ENCODE results near the gene SCAMP5.

SCAMP5 gene

DNA sequence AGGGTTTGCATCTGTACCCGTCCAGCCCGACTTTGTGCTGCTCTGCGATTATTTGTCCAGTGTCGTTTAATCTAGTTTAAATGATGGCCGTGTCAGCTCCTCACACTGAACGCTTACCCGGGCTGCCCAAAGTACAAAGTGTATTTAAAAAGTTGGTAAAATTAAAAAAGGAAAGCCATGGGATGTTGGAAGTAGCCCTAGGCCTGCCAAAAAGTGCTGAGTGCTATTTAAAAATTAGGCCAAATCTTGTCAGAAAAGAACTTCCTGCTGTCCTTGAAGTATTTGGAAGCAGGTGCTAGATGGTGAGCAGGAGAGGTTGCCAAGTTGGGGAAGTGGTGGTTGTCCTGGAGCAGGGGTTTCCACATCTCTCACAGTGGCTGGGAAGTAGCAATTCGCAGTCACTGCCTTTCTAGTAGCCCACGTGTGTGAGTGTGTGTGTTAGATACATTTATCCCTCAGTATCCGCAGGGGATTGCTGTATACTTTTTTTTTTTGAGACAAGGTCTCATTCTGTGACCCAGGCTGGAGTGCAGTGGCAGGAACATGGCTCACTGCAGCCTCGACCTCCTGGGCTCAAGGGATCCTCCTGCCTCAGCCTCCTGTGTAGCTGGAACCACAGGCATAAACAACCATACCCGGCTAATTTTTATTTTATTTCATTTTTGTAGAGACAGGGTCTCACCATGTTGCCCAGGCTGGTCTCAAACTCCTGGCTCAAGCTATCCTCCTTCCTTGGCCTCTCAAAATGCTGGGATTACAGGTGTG lies 28.7 kb downstream of the SCAMP5 start:
- no peak for DNase-seq

DNA sequence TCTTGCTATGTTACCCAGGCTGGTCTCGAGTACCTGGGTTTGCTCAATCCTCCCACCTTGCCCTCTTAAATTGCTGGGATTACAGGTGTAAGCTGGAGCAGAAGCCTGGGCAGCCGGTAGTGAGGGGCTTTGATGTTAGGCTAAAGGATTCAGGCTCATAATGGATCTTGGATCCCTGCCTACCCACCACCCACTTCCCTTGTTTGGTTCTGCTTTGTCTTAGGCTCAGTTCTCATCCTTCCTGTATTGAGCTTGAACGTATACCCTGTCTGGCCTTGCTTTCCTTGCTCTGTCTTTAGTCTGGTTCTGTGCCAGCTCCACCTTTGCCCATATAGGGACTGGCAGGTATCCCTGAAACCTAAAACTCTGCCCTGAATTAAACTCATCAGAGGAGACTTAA lies 29.7 kb downstream of the SCAMP5 start:
- no peak for DNase-seq

DNA sequence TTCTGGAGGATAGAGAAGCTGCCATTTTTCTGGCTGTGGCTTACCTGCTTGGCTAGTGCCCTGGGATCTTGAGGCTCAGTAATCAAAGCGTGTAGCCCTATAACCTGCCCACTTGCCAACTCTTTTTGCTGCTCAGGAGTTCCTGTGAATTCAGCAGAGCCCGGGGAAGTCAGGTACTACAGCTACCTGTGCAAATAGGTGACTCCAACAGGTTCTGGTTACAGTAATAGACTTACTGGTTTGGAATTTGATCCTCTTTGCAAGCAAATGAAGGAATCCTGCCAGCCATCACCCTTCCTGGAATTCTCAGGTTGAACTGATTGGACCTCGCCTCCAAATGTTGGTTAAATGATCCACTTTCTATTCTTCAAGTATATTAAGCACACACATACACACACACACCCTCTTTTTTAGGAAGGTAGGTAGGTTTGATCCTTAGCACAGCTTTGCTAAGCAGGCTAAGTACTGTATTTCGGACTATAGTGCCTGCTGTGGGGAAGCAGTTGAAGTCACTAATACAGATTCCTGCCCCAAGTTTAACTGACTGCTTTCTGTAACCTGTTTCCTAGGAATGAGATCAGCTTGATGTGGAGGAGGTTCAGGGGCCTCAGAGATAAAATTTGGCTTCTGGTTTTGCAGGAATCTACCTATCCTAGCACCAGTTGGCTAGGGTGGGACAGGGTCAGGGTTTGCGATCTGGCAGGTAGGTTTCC lies 30.3 kb downstream of the SCAMP5 start:
- DNase-seq: no peak

DNA sequence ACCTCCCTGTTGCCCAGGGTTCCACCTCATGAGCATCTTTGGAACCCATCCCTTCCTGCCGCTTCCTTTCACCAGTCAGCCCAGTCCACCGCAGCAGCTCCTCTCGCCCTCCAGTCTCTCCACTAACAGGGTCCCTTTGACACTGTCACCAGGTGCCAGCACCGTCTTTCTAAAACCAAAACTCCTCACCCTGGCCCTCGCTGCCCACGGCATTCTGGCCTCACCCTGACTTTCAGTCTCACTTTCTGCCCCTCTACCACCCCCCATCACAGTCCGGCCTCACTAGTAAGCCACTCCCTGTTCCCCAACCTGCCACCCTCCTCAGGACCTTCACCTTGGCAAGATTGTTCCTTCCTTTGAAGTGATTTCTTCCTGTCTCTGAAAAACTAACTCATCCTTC lies 32.2 kb downstream of the SCAMP5 start:
- no peak for DNase-seq

DNA sequence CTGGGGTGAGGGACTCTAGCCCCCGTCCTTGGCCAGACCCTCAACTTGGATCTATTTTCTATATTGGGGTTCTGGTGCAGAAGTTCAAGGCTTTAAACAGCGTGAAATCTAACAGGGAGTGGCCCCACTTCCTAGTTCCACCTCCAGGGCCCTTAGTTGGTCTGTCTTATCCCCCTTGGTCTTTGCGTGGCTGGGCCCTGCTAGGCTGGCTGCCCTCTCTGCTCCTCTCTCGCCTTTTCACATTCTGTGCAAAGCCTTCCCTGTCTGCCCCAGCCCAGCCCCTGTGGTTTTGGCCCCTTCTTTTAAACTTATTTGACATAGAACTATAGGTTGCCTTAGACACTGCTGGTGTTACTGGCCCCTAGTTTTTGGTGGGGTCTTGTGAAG lies 33.6 kb downstream of the SCAMP5 start:
- no peak for DNase-seq

DNA sequence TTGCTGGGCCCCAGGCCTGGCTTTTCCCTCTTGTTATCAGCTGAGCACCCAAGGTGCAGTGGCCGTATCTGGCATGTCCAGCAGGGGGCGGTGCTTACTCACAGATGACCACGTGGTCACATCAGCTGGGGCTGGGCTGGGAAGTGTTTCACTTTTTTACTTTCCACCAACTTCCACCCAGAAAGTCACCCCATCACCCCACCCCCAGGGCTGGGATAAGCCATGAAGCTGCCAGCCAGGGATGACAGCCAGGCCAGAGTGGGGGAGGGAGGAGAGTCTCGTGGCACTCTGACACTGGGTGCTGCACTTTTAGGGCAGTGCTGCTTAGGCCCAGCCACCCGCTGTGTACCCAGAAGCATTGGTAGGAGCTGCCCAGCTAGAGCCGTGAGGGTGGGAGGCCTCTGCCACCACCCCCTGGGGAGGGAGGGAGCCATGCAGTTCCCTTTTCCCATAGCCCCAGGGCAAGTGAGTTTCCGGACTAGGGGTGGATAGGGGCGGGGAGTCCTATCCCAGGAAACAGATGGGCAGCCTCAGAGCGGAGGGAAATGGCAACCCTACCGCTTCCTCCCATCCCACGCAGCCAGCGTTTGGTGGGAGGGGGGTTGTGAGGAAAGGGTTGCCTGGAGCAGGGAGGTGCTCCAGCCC lies 34.1 kb downstream of the SCAMP5 start:
- DNase-seq: peak; percentile 44

DNA sequence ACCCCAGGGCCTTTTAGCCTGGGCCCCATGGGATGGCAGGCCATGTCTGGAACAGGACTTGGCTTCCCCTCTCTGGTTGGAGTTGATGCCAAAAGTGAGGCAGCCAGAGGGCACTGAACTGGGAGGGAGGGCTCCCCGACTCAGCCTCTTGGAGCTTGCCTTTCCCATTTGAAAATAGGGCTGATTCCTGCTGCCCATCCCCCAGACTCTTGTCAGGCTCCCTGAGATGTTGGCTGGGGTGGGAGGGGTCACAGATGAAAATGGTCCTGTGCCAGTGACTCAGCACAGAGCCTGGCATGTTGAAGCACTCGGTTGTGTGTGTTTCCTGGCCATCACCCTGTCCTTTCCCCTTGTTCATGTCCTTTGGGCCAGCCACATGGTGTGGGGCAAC lies 34.7 kb downstream of the SCAMP5 start:
- DNase-seq: no peak

DNA sequence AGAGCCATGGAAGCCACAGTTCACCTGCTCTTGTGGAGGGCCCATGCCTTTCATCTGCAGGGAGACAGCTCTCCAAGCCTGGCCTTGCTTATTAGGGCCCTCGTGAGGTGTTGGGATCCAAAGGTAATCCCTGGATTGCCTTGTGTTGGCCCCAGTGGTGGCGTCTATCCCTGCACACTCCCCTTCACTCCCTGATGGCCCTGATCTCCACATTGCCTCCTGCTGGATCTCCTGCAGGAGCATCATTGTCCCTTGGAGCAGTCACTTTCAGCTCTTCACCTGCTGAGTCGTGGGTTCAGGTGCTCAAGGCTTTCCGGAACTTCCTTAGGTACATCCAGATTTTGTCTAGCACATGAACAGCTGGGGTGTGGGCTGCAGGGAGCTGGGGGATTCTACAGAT lies 35.1 kb downstream of the SCAMP5 start:
- no peak for DNase-seq

DNA sequence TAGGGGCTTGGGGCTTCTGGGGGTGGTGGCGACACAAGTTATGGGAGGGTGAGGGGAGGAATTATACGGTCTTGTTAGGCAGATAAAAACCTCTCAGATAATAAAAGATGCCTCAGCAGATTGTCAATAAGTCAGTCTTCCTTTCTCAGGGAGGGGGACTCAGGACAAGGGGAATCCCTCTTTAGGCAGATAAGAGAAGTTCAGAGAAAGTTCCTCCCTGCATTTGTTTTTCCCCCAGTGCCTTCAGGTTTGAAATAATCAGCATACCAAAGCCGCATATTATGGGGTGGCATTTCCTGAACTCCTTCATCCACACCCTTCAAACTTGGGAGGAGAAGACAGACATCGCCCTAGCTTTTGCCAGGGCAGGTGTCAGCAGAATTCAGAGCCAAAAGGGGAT lies 36.5 kb downstream of the SCAMP5 start:
- DNase-seq: no peak

DNA sequence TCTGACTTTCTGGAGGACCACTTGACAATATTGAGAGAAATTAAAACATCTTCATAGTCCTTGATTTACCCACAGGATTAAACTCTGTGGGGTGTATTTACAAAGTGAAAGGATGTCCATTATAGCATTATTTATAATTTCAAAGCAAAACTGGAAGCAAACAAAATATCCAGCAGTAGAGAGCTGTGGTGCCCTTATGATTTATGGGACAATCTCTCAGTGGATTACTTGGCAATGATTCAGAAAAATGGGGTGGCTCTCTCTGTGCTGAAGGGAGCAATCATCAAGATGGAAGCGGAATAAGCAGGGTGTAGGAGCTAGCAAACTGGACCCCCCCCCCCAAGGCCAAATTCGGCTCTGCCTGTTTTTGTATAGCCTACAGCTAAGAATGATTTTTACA lies 37.0 kb downstream of the SCAMP5 start:
- DNase-seq: no peak

DNA sequence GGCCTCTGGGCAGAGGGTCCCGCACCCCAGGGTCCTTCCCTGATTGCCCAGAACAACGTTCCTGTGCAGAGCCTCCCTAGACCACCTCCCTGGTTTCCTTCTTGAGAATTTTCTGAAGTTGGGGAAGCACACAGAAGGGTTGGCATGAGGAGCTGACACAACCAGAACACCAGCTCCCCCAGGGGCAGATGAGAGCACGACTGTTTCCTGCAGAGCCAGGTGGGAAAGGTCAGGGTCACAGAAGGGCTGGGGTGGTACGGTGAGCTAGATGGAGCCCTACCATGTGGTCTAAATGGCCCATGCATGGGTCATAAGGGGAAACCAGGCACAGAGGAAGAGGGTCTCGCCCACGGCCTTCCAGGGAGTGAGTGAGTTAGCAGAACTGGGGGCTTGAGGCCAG lies 38.4 kb downstream of the SCAMP5 start:
- no peak for DNase-seq

DNA sequence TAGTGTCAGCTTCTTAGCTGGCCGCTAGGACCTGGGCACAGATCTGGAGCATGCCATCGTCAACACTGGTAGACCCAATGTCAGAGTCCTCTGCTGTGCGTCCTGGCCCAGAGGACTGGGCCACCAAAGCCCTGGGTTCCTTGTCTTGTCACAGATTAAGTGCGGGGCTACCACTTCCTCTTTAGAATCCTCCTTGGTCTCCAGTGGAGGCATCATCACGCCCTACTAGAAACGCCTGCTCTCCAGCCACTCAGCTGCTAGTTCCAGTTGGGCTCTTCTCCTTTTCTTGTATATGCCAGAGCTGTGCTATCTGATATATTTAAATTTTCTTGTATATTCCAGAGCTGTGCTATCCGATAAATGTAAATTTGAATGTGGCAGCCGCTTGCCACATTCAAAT lies 39.3 kb downstream of the SCAMP5 start:
- DNase-seq: no peak

DNA sequence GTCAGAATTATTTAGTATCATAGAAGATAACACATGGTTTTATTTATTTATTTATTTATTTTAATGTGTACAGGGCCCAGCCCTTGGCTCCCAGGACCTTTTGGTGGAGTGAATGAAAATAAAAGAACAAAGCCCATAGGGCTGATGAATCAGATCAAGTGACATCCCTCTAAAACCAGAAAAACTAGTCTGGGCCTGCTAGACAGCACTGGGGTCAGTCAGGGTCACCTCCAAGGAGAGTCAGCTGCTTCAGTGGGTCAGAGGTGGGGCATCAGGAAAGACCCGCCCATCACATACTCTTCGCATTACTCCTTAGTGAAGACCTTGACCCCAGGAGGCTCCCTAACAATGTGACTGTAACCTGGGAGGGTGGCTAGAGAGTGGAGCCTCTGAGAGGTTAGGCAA lies 40.9 kb downstream of the SCAMP5 start:
- DNase-seq: no peak

DNA sequence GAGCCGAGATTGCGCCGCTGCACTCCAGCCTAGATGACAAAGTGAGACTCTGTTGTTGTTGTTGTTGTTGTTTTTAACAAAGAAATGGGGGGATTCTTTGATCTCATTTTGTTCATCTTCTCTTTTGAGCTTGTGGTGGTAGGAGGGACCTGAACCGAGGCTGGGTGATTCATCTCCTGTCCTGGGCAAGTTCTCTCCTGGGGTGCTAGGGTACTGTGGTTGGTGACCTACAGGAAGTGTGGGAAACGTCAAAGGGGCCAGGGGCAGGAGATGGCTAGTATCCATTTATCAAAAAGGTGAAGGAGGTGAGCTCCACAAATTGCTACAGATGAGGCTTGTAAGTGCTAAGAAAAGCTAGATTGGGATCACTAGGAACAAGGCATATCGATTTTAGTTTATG lies 42.3 kb downstream of the SCAMP5 start:
- no peak for DNase-seq

DNA sequence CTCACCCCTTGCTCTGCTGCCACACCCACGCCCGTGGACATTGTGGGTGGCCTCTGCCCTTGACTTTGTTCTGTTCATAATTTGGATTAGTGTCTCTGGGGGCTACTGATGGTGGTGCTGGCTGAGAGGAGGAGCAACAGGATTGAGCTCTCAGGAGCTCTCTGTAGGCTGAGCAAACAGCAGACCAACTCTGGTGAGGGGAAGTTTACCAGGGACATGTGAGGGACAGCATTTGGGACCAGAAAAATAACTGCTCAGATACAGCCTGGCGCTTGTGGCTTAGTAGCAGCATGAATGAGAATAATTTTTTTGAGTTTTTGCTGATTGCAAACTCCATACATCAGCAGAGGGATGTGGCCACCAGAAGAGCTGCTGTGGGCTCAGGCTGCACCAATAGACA lies 42.9 kb downstream of the SCAMP5 start:
- no peak for DNase-seq

DNA sequence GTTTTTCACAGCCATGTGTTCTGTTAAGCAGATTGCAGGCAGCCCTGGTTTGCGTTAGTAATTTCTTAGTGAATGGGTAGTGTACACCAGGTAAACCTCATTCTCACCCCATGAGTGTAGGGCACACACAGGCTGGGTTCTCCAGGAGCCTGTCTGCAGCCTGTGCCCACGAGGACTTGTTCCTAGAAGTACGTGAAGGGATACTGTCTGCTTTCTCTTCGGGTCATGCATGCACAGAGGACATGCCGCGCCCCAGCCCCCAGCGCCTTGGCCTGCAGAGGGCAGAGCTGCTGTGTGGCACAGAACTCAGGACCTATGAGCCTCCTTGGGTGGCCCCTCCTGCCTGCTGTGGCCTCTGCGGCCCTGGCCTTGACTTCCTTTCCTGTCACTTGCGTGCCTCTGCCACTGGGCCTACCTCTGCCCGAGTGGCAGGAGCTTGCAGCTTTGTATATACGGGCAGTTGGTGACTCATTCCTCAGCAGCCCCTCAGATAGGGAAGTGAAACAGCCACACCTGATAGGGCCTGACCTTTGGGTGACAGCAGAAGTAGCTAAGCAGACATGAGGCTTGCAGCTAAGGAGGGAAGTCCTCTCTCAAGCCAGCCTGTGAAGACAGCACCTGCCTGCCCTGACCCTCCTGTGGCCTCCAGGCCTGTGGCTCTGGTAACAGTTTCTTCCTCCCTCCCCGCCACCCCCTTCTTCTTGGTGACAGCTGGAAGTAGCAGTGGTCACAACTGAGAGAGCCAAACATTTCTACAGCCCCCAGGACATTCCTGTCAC lies 47.6 kb downstream of the SCAMP5 start:
- DNase-seq: no peak

DNA sequence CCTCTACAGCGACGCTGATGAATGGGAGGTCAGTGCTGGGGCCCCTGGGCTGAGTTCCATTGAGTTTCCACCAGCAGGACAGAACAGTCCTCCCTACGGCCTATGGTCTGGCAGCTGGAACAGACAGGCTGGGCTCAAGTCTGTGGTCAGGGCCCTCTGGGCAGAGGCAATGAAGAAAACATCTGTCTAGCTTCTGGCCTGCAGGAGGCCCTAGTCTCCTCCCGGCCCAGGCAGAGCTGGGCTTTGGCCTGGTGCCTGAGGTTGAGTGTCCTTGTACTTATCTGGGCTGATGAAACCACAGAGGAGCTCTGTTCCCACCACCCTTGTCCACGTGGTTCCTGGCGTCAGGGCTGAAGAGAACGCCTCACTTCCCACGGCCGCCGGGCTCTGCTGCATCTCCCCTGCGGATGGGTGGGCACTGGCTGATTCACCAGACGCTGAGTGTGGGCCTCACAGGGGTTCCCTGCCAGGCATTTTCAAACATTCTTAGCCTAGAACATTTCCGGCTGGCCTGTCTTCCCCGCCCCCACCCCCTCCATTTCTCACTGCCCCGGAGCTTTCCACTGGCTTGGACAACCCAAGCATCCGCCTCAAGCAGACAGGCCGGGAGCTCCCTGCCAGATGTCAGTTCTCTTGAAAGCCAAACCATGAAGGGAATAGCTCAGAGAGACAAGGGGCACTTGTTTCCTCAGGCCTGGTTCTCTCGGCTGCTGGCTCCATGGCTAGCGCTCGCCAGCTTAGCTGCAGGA lies 48.3 kb downstream of the SCAMP5 start:
- no peak for DNase-seq

DNA sequence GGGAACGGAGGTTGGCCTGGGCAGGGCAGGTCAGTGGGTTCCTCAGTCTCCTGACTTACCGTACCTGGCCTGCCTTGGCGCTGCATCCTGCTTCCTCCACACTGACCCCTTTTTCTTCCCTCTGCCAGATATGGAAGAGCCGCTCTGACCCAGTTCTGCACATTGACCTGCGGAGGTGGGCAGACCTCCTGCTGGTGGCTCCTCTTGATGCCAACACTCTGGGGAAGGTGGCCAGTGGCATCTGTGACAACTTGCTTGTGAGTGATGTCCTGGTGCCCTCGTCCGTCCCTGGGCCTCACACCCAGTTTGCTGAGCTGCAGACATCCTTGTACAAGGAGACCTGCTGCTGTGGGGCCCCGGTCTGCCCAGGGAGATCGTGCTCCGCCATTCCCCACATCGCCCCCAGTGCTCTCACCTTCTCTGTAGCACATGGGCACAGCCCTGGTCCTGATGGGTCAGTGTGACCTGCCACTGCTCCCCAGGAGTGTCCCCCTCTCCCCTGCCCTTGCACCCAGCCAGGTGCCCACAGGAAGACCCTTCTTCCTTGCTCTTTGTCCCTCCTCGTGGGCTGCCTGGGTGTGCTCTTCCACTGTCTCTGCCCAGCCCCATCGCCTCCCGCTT lies 49.0 kb downstream of the SCAMP5 start:
- no peak for DNase-seq

DNA sequence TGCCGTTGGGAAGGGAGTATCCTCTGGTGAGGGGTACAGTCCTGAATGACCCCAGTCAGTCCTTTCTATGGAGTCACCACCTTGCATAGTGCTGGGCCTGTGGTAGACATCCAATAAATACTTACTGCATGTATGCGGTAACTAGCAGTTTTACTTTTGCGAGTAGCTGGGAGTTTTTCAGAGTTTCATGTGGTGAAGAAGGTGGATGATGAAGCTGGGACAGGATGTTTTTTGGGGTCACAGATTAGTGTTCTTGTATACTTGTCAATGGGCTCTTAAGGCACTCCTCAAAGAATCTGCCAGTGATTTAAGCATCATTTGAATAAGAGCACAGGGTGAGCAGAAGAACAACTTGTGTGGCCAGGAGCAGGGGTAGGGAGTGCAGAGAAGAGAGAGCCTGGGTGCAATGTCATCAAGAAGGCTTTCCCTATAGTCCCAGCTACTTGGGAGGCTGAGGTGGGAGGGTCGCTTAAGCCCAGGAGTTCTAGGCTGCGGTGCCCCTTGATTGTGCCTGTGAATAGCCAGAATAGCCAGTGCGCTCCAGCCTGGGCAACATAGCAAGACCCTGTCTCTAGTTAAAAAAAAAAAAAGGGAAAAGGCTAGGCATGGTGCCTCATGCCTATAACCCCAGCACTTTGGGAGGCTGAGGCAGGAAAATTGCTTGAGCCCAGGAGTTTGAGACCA lies 50.1 kb downstream of the SCAMP5 start:
- DNase-seq: no peak

DNA sequence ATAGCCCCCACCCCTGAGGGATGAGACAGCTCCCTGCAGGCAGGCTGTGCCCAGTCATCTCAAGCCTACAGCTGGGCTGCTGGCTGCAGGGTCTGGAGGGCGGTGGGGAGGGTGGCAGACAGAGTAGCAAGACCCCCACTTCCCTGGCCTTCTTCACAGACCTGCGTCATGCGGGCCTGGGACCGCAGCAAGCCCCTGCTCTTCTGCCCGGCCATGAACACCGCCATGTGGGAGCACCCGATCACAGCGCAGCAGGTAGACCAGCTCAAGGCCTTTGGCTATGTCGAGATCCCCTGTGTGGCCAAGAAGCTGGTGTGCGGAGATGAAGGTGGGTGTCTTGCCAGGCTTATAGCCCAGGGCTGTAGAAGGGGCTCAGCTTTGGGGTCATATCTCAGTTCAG lies 53.0 kb downstream of the SCAMP5 start:
- no peak for DNase-seq

DNA sequence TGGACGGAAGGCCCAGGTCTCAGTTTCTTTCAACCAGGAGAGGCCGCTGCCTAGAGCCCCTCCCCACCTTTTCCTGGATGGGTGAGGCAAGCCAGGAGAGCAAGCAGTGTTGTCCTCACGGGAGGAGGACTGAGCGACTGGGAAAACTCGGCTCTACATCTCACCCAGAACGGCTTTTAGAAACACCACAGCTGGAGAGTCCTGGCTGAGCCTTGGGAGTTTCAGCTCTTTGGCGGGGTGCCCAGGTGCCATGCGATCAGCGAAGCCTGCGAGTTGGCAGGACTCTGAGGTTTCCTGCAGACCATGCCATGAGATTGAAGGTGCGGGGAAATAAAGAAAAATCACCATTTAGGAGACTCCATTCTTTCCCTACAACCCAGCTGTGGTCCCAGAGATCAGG lies 54.0 kb downstream of the SCAMP5 start:
- DNase-seq: no peak

DNA sequence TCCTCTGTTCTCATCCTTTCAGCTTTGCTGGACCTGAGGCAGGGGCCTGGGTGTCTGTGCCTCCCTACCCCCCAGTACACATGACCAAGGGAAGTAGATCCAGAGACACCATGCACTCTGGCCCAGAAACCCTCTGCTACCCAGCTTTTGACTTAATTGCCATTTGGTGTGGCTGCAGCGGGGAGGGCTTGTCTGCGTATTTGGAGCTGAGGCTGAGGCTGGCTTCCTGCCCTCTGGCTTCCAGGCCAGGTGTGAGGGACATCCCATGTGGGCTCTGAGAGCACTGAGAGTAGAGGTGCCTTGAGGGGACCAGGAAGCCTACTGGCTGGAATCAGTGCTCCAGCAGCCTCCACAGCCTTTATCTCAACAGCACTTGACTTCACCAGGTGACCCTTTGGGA lies 54.9 kb downstream of the SCAMP5 start:
- no peak for DNase-seq

Data from NCI-H748 treated with DMSO at 0.1 percent for 48 hours (cell line).